Osteocyte (in vitro differentiated cells): ENCODE results near the gene PRDM16. TPM values are rescaled to one million over a fixed set of nuclear protein-coding genes. Genes with fewer than 3 reads are reported as not detected.

ENCODE experiments used
- DNase-seq: peaks from one replicate; pipeline ENCODE4 v3.0.0; 2021; ENCODE audit warnings: mixed read lengths; ENCODE audit not compliant: unreplicated experiment; ENCODE audit errors: extremely low spot score
- H3K27ac Mint-ChIP-seq: one replicate; pipeline ENCODE4 v1.8.0; 2021; ENCODE audit warnings: mild to moderate bottlenecking, mixed read lengths; ENCODE audit not compliant: unreplicated experiment
- H3K27me3 Mint-ChIP-seq: one replicate; pipeline ENCODE4 v1.8.0; 2021; ENCODE audit warnings: mixed read lengths; ENCODE audit not compliant: unreplicated experiment
- H3K36me3 Mint-ChIP-seq: one replicate; pipeline ENCODE4 v1.8.0; 2021; ENCODE audit warnings: mixed read lengths; ENCODE audit not compliant: unreplicated experiment
- H3K4me1 Mint-ChIP-seq: one replicate; pipeline ENCODE4 v1.8.0; 2021; ENCODE audit warnings: mixed read lengths; ENCODE audit not compliant: unreplicated experiment
- H3K4me3 Mint-ChIP-seq: one replicate; pipeline ENCODE4 v1.8.0; 2021; ENCODE audit warnings: mild to moderate bottlenecking, moderate library complexity, mixed read lengths; ENCODE audit not compliant: unreplicated experiment
- H3K9me3 Mint-ChIP-seq: one replicate; pipeline ENCODE4 v1.8.0; 2021; ENCODE audit warnings: mixed read lengths; ENCODE audit not compliant: unreplicated experiment
- total RNA-seq: library from RNA; stranded (reverse); gene quantifications from 2 replicates; pipeline ENCODE4 v1.2.1, GENCODE V29; 2021
- TF ChIP-seq, protein P1 (sequence below): fragments of 200-600 bp; sonication (generic); IDR thresholded peaks from 2 replicates; pipeline ENCODE4 v1.5.0; 2021; ENCODE audit warnings: antibody characterized with exemption, mild to moderate bottlenecking, moderate library complexity

Gene PRDM16
- total RNA-seq, 1 donor from 2014 or later: 7.1 TPM

DNA sequence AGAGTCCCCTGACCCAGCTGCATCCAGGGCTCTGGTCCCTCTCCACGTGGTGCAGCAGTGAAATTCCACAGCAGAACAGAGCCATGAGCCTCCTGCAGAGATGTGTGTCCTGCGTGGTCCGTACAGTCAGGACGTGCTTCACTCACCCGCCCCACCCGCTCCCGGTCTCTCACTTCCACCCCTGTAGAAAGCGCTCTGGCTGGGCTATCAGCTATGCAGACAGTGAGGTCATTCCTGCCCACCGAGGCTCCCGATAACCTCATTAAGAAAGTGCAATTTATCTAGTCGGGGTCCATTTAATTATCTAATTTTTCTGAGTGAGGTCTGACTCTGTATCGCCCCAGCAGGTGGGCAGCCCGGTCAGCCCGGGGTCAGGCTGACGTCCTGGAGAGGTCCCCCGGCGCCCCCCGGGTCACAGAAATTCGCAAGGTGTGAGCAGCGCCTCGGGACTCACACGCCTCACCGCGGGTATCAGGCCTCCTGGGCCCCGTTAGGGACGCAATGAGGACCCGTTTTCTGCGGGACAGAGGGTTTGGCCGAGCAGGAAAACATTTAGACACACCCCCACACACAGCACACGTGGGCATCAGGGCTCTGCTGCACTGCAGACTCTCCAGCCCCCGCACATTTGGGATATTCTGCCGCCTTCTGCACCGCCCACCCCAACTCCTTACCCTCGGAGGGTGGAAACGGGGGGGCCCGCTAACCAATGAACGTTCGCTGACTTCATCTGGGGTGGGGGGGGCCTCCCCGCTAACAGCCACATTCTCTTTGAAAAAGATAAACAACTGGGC is 76.7 kb downstream of the PRDM16 start:
- H3K4me3 Mint-ChIP-seq: no peak overlapping the region
- H3K27me3 Mint-ChIP-seq: no peaks in the 10 kb centered on the region
- no peaks in the 10 kb centered on the region for H3K9me3 Mint-ChIP-seq
- peaks cover 3% of the 10 kb centered on the region for H3K4me1 Mint-ChIP-seq
- no peak for DNase-seq
- H3K36me3 Mint-ChIP-seq: no peaks in the 10 kb centered on the region
- H3K27ac Mint-ChIP-seq: no peak overlapping the region
- TF ChIP-seq, protein P1, sequence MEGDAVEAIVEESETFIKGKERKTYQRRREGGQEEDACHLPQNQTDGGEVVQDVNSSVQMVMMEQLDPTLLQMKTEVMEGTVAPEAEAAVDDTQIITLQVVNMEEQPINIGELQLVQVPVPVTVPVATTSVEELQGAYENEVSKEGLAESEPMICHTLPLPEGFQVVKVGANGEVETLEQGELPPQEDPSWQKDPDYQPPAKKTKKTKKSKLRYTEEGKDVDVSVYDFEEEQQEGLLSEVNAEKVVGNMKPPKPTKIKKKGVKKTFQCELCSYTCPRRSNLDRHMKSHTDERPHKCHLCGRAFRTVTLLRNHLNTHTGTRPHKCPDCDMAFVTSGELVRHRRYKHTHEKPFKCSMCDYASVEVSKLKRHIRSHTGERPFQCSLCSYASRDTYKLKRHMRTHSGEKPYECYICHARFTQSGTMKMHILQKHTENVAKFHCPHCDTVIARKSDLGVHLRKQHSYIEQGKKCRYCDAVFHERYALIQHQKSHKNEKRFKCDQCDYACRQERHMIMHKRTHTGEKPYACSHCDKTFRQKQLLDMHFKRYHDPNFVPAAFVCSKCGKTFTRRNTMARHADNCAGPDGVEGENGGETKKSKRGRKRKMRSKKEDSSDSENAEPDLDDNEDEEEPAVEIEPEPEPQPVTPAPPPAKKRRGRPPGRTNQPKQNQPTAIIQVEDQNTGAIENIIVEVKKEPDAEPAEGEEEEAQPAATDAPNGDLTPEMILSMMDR: no peak

DNA sequence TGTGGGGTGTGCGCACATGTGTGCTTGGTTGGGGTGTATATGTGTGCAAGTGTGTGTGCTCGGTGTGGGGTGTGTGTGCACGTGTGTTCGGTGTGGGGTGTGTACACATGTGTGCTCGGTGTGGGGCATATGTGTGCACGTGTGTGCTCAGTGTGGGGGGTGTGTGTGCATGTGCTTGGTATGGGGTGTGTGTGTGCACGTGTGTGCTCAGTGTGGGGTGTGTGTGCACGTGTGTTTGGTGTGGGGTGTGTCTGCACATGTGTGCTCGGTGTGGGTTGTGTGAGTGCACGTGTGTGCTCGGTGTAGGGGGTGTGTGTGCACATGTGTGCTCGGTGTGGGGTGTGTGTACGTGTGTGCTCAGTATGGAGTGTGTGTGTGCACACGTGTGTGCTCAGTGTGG is 77.5 kb downstream of the PRDM16 start:
- H3K27ac Mint-ChIP-seq: no peak overlapping the region

DNA sequence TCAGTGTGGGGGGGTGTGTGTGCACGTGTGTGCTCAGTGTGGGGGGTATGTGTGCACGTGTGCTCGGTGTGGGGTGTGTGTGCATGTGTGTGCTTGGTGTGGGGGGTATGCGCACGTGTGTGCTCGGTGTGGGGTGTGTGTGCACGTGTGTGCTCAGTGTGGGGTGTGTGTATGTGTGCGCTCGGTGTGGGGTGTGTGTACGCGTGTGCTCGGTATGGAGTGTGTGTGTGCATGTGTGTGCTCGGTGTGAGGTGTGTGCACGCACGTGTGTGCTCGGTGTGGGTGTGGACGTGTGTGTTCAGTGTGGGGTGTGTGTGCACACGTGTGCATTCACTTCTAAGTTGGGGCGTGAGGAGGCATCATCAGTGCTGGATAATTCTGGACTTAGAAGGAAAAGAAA is 77.9 kb downstream of the PRDM16 start:
- TF ChIP-seq, protein P1: no peak
- Mint-ChIP-seq H3K9me3 (no peaks in the 10 kb centered on the region), H3K27me3 (no peaks in the 10 kb centered on the region), H3K4me1 (peaks cover 2% of the 10 kb centered on the region), H3K4me3 (no peak overlapping the region), H3K36me3 (no peaks in the 10 kb centered on the region), H3K27ac (no peak overlapping the region)
- DNase-seq: no peak

More for the DNA sequence above, 77.5 kb downstream of the PRDM16 start:
- TF ChIP-seq, protein P1: no peak
- DNase-seq: no peak
- peaks cover 3% of the 10 kb centered on the region for H3K4me1 Mint-ChIP-seq
- no peaks in the 10 kb centered on the region for H3K27me3 Mint-ChIP-seq
- no peaks in the 10 kb centered on the region for H3K36me3 Mint-ChIP-seq
- H3K9me3 Mint-ChIP-seq: no peaks in the 10 kb centered on the region
- no peak overlapping the region for H3K4me3 Mint-ChIP-seq

DNA sequence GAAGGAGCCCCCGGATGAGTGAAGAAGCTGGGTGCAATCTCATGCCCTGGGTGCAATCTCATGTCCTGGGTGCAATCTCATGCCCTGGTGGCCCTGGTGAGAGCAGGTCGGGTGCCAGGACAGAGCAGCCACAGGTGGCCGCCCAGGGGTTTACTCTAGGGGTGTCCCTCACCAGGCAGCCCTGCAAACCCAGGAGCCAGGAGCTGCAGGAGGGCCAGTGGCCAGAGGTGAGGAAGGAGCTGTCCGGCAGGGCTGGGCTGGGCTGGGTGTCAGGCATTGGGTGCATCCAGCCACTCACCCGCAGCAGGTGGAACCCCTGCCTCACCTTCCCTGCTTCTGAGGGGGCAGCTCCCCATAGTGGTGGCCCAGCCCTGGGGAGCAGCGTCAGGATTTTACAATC is 79.2 kb downstream of the PRDM16 start:
- TF ChIP-seq, protein P1: no peak
- no peak overlapping the region for H3K27ac Mint-ChIP-seq
- H3K4me1 Mint-ChIP-seq: no peaks in the 10 kb centered on the region
- H3K27me3 Mint-ChIP-seq: no peaks in the 10 kb centered on the region
- H3K9me3 Mint-ChIP-seq: no peaks in the 10 kb centered on the region
- H3K4me3 Mint-ChIP-seq: no peak overlapping the region
- no peaks in the 10 kb centered on the region for H3K36me3 Mint-ChIP-seq
- DNase-seq: no peak

DNA sequence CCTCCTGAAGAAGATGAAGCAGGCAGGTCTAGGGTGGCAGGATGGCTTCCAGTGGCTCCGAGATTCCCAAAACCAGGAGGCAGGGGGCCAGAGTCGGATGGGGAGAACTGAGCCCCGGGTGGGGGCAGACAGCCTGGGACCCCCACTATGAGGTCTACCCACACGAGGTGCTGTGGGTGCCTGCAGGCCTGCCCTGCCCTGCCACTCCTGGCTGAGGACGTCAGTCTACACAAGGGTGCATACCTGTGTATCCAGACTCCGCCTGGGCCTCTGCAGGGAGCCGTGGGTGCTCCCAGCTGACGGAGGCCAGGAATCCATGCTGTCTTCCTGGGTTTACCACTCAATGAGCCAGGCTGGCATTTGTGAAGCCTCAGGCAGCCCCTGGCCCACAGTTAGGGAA is 80.3 kb downstream of the PRDM16 start:
- TF ChIP-seq, protein P1: no peak
- no peaks in the 10 kb centered on the region for H3K36me3 Mint-ChIP-seq
- H3K4me1 Mint-ChIP-seq: no peaks in the 10 kb centered on the region
- H3K9me3 Mint-ChIP-seq: no peaks in the 10 kb centered on the region
- no peak overlapping the region for H3K27ac Mint-ChIP-seq
- DNase-seq: no peak
- no peaks in the 10 kb centered on the region for H3K27me3 Mint-ChIP-seq
- H3K4me3 Mint-ChIP-seq: no peak overlapping the region
